B cell (primary cell): ENCODE data around the gene NTN1. TPM values are rescaled to one million over a fixed set of nuclear protein-coding genes. Genes with fewer than 3 reads are reported as not detected.

Source experiments
- ATAC-seq: fragments of 200-7000 bp; cut with Tn5 transposase; one replicate; pipeline ENCODE4 v1.10.0; 2021; ENCODE audit warnings: low read depth, mild to moderate bottlenecking, moderate number of reproducible peaks, moderate library complexity
- CTCF ChIA-PET: fragments of 350-600 bp; sonication (Branson Sonifier 250); formaldehyde crosslinking; loops from one replicate; lab custom pipeline; 2021; ENCODE audit warnings: antibody characterized with exemption, inconsistent platforms; lab: Charles Lee
- POLR2A ChIA-PET: fragments of 350-600 bp; sonication (Branson Sonifier 250); formaldehyde crosslinking; loops from one replicate; lab custom pipeline; 2021; ENCODE audit warnings: antibody characterized with exemption; lab: Charles Lee
- DNase-seq: peaks from one replicate; pipeline ENCODE4 v3.0.0; 2013
- H2AFZ ChIP-seq: 2 replicates; pipeline ENCODE4 v1.6.1; 2012; ENCODE audit warnings: mild to moderate bottlenecking, low read depth, low read length; ENCODE audit not compliant: insufficient read depth, poor library complexity, severe bottlenecking
- H3K27ac ChIP-seq, 2 donors: 1 replicate in 1 of 2; 2 replicates in 1 of 2; pipeline ENCODE4 v1.5.1; 2012 to 2013; ENCODE audit warnings: low read length in 2 of 2, mild to moderate bottlenecking in 2 of 2, moderate library complexity in 1 of 2
- H3K27me3 ChIP-seq, 4 experiments: fragments of 200-600 bp in 1 of 4; sonication (generic) in 1 of 4; replicated peaks in 1 of 4; 1 replicate in 2 of 4; 2 replicates in 2 of 4; pipeline versions ENCODE4 v1.6.1 to v1.7.0; 2013 to 2016; ENCODE audit warnings: low read length in 3 of 4, mild to moderate bottlenecking in 2 of 4, mixed read lengths in 1 of 4, moderate library complexity in 1 of 4; ENCODE audit not compliant: insufficient read depth in 4 of 4, control insufficient read depth in 3 of 4; ENCODE audit errors: control extremely low read depth in 1 of 4
- H3K36me3 ChIP-seq, 2 experiments: replicated peaks in 1 of 2; 1 replicate in 1 of 2; 2 replicates in 1 of 2; pipeline versions ENCODE4 v1.6.1 to v1.7.1; 2013; ENCODE audit warnings: low read length in 1 of 2; ENCODE audit not compliant: insufficient read depth in 2 of 2, control insufficient read depth in 1 of 2; ENCODE audit errors: control extremely low read depth in 1 of 2, extremely low read depth in 1 of 2
- H3K4me1 ChIP-seq, 2 donors: fragments of 200-600 bp in 1 of 2; sonication (generic) in 1 of 2; 1 replicate in 1 of 2; 2 replicates in 1 of 2; pipeline versions ENCODE4 v1.5.1 to v1.6.1; 2013 to 2017; ENCODE audit warnings: low read length in 2 of 2; ENCODE audit not compliant: control insufficient read depth in 2 of 2, insufficient read depth in 2 of 2
- H3K4me2 ChIP-seq: replicated peaks from 2 replicates; pipeline ENCODE3; 2012; ENCODE audit warnings: mild to moderate bottlenecking, low read depth, low read length; ENCODE audit not compliant: poor library complexity, severe bottlenecking
- H3K4me3 ChIP-seq, 5 experiments: fragments of 200-600 bp in 1 of 5; sonication (generic) in 1 of 5; 1 replicate in 3 of 5; 2 replicates in 2 of 5; pipeline versions ENCODE4 v1.5.1 to v1.7.0; 2011 to 2016; ENCODE audit warnings: low read length in 4 of 5, mild to moderate bottlenecking in 4 of 5, low read depth in 2 of 5, control low read depth in 1 of 5, moderate library complexity in 1 of 5; ENCODE audit not compliant: insufficient read depth in 1 of 5; ENCODE audit errors: control extremely low read depth in 1 of 5, extremely low read depth in 1 of 5
- H3K79me2 ChIP-seq: fragments of 200-600 bp; sonication (generic); one replicate; pipeline ENCODE4 v1.6.0; 2016; ENCODE audit warnings: low read length; ENCODE audit not compliant: control insufficient read depth, insufficient read depth
- H3K9ac ChIP-seq: fragments of 200-600 bp; sonication (generic); 2 replicates; pipeline ENCODE4 v1.6.1; 2017; ENCODE audit warnings: mild to moderate bottlenecking, low read length, moderate library complexity
- H3K9me3 ChIP-seq, 3 donors: one replicate each; pipeline versions ENCODE4 v1.6.1 to v1.7.1; 2013; ENCODE audit warnings: low read length in 2 of 3; ENCODE audit not compliant: control insufficient read depth in 2 of 3, insufficient read depth in 1 of 3; ENCODE audit errors: control extremely low read depth in 1 of 3
- H4K20me1 ChIP-seq: 2 replicates; pipeline ENCODE4 v1.6.0; 2012; ENCODE audit warnings: mild to moderate bottlenecking, low read length; ENCODE audit not compliant: insufficient read depth, control insufficient read depth, poor library complexity, severe bottlenecking
- H3K27ac Mint-ChIP-seq: one replicate; pipeline ENCODE4 v1.8.0; 2021; ENCODE audit warnings: mixed read lengths
- H3K27me3 Mint-ChIP-seq: one replicate; pipeline ENCODE4 v1.8.0; 2021; ENCODE audit warnings: mixed read lengths
- H3K4me1 Mint-ChIP-seq: one replicate; pipeline ENCODE4 v1.8.0; 2021; ENCODE audit warnings: mixed read lengths
- H3K4me3 Mint-ChIP-seq: one replicate; pipeline ENCODE4 v1.8.0; 2021; ENCODE audit warnings: mixed read lengths
- H3K9me3 Mint-ChIP-seq: one replicate; pipeline ENCODE4 v1.8.0; 2022; ENCODE audit warnings: mixed read lengths; ENCODE audit not compliant: insufficient read depth
- EZH2 ChIP-seq: IDR thresholded peaks from 2 replicates; pipeline ENCODE4 v1.6.1; 2012; ENCODE audit warnings: borderline replicate concordance, low read depth, mild to moderate bottlenecking, moderate library complexity, low read length; ENCODE audit not compliant: insufficient read depth, poor library complexity, severe bottlenecking
- WGBS: methylation state at CpG from one replicate; pipeline ENCODE4 v1.1.5; 2013; ENCODE audit warnings: missing lambda C conversion rate; ENCODE audit not compliant: insufficient coverage; 5-methylcytosine and 5-hydroxymethylcytosine counted together
- intact Hi-C: fragments of 100-400 bp; cut with micrococcal nuclease; formaldehyde crosslinking; loops from one replicate; pipeline ENCODE4 v1.10.0; 2022
- polyA plus RNA-seq: library from polyadenylated mRNA; depleted of rRNA; stranded (reverse); fragments of >200 nt; gene quantifications from 2 replicates; pipeline ENCODE4 v1.2.3, GENCODE V29; 2012
- total RNA-seq, 2 donors: library from RNA; stranded (reverse); fragments of 120-200 nt in 1 of 2; gene quantifications; 1 replicate in 1 of 2; 2 replicates in 1 of 2; pipeline versions ENCODE4 v1.2.3 to v1.2.4, GENCODE V29; 2013 to 2022
- TF ChIP-seq, protein P1 (sequence below): fragments of 200-600 bp; IDR thresholded peaks from one replicate; pipeline ENCODE4 v1.8.0; 2022; ENCODE audit warnings: antibody characterized with exemption, mild to moderate bottlenecking

Gene NTN1
- total and polyA plus RNA-seq, 2 donors (not counting 1 experiment from before 2014, with no cell fraction given), result 0.10 to 0.25 TPM

DNA sequence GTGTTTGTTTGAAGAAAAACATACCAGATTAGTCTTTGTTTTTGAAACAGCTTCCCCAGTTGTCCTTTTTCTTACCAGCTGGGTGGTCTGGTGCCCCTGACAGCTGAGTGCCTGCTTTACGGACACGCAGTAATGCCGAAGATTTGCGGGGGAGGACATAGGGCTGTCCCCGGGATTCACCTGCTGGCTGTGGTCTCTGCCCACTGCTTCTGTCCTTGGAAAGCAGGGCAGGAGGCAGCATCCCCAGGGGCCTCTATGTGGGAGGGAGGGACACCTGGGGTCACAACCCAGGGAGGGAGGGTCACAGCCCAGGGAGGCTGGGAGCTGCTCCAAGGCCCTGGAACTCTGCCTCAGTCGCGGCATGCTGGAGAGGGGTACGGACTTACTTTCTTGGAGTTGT is 221.7 kb downstream of the NTN1 start:
- peaks cover 3% of the 10 kb centered on the region for H3K27me3 Mint-ChIP-seq
- CTCF ChIA-PET, result no interaction called here
- H3K4me3 ChIP-seq, result no peak overlapping the region
- no peaks in the 10 kb centered on the region for H3K9me3 Mint-ChIP-seq
- no peak overlapping the region for H2AFZ ChIP-seq
- no peak overlapping the region for H3K27ac Mint-ChIP-seq
- no peaks in the 10 kb centered on the region for H3K9me3 ChIP-seq
- H3K4me1 ChIP-seq, result peaks cover 13 to 20% of the 10 kb centered on the region in 2 donors
- no peak overlapping the region for H3K27ac ChIP-seq
- POLR2A ChIA-PET, result no interaction called here
- H3K36me3 ChIP-seq, result no peaks in the 10 kb centered on the region
- peaks cover 0 to 5% (median 0%) of the 10 kb centered on the region in 4 experiments for H3K27me3 ChIP-seq
- no peak for ATAC-seq
- H3K4me2 ChIP-seq, result no peak overlapping the region
- 92% methylated on average over 8 of the region's 8 CpGs for WGBS
- intact Hi-C loops, result no loop called here
- no peak overlapping the region for H3K9ac ChIP-seq
- H3K4me3 Mint-ChIP-seq, result no peak overlapping the region
- no peaks in the 10 kb centered on the region for H4K20me1 ChIP-seq
- DNase-seq, result no peak
- H3K79me2 ChIP-seq, result no peaks in the 10 kb centered on the region
- H3K4me1 Mint-ChIP-seq, result peaks cover 20% of the 10 kb centered on the region
- TF ChIP-seq, protein P1, sequence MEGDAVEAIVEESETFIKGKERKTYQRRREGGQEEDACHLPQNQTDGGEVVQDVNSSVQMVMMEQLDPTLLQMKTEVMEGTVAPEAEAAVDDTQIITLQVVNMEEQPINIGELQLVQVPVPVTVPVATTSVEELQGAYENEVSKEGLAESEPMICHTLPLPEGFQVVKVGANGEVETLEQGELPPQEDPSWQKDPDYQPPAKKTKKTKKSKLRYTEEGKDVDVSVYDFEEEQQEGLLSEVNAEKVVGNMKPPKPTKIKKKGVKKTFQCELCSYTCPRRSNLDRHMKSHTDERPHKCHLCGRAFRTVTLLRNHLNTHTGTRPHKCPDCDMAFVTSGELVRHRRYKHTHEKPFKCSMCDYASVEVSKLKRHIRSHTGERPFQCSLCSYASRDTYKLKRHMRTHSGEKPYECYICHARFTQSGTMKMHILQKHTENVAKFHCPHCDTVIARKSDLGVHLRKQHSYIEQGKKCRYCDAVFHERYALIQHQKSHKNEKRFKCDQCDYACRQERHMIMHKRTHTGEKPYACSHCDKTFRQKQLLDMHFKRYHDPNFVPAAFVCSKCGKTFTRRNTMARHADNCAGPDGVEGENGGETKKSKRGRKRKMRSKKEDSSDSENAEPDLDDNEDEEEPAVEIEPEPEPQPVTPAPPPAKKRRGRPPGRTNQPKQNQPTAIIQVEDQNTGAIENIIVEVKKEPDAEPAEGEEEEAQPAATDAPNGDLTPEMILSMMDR, result no peak
- TF ChIP-seq EZH2, result no peak

DNA sequence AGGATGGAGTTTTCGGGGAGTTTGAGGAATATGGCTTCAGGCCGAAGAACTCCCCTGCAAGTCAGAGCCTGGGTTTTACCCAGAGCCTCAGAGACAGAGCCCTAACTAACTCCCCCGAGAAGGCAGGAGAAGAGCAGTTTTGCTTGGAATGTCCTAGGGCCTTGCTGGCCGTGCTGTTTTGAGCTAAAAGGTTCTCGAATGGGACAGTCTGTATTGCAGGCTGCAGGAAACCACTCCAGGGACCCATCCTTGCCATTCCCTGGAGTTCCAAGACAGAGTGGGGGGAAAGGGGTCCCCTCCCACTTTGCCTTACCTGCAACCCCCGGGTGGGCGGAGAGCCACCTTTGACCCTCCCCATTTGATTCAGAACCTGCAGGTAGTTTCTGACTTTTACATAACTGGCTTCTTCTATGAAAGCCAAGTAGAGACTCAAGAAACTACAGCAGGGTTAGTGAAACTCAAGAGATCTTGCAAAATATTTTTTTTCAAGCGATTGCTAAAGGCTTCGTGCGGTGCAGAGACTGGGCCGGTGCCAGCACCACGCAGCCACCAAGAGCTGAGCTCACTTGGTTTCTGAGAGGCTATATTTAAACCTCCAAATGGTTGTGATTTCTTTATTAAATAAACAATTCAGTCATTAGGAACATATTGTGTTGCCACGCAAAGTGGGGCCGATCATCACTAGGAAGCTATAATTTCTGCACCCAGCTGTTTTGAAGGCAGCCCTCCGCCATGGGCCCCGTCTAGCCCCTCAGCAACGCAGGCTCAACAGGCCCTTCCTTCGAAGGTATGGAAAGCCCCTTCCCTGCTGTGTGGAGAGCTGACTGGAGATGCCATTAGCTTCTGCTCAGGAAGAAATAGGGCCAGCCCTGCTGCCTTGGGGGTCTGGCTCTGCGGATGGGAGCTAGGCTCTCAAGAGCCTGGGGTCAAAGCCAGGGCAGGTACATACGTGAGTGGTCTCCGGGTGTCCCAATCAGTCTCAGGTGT is 223.0 kb downstream of the NTN1 start:
- peaks cover 0 to under 1% of the 10 kb centered on the region in 2 experiments for H3K36me3 ChIP-seq
- intact Hi-C loops, result no loop called here
- no peak overlapping the region for H3K4me3 Mint-ChIP-seq
- H3K27ac ChIP-seq, result no peak overlapping the region
- H3K4me2 ChIP-seq, result no peak overlapping the region
- H3K27me3 ChIP-seq, result peaks cover 0 to under 1% (median 0%) of the 10 kb centered on the region in 4 experiments
- no peak overlapping the region for H3K9ac ChIP-seq
- H3K4me1 ChIP-seq, result peaks cover 7 to 15% of the 10 kb centered on the region in 2 donors
- DNase-seq (no peak), ATAC-seq (no peak)
- H3K4me1 Mint-ChIP-seq, result peaks cover 10% of the 10 kb centered on the region
- ChIA-PET CTCF (no interaction called here), POLR2A (no interaction called here)
- H3K27ac Mint-ChIP-seq, result no peak overlapping the region
- no peaks in the 10 kb centered on the region for H3K27me3 Mint-ChIP-seq
- H3K9me3 ChIP-seq, result no peaks in the 10 kb centered on the region
- H3K79me2 ChIP-seq, result no peaks in the 10 kb centered on the region
- no peaks in the 10 kb centered on the region for H3K9me3 Mint-ChIP-seq
- no peaks in the 10 kb centered on the region for H4K20me1 ChIP-seq
- WGBS, result 98% methylated on average over 15 of the region's 21 CpGs
- no peak overlapping the region for H2AFZ ChIP-seq
- no peak overlapping the region for H3K4me3 ChIP-seq
- TF ChIP-seq EZH2, result no peak
- TF ChIP-seq, protein P1, result no peak
